Left ventricle myocardium inferior (tissue), 1 donor: Measurements from ENCODE around the gene TFDP1. TPM values are rescaled to one million over a fixed set of nuclear protein-coding genes. Genes with fewer than 3 reads are reported as not detected.

Experiments used
- DNase-seq: peaks from one replicate; pipeline ENCODE4 v3.0.0-alpha.2; 2020
- H3K27ac ChIP-seq: fragments of 200-600 bp; replicated peaks from 2 replicates; pipeline ENCODE4 v1.8.0; 2021
- H3K27me3 ChIP-seq: fragments of 200-600 bp; 2 replicates; pipeline ENCODE4 v1.8.0; 2021; ENCODE audit warnings: low read depth
- H3K36me3 ChIP-seq: fragments of 200-600 bp; 2 replicates; pipeline ENCODE4 v1.8.0; 2021
- H3K4me1 ChIP-seq: fragments of 200-600 bp; 2 replicates; pipeline ENCODE4 v1.8.0; 2021
- H3K4me3 ChIP-seq: fragments of 200-600 bp; 2 replicates; pipeline ENCODE4 v1.8.0; 2021; ENCODE audit warnings: mild to moderate bottlenecking, moderate library complexity
- H3K9me3 ChIP-seq: fragments of 200-600 bp; replicated peaks from 2 replicates; pipeline ENCODE4 v1.8.0; 2021
- intact Hi-C: fragments of 100-400 bp; cut with micrococcal nuclease; formaldehyde crosslinking; loops from one replicate; pipeline ENCODE4 v1.11.0; 2022
- total RNA-seq: library from RNA; stranded (reverse); fragmentation: NEBNext Ultra II Directional; extraction: Animal tissue kit (Norgen Biotek cat#: 25700); gene quantifications from one replicate; pipeline ENCODE4 v1.2.1, GENCODE V29; 2021
- TF ChIP-seq, protein P1 (sequence below): fragments of 200-600 bp; IDR thresholded peaks from 2 replicates; pipeline ENCODE4 v1.8.0; 2021; ENCODE audit warnings: antibody characterized with exemption, mild to moderate bottlenecking, borderline replicate concordance
- donor health status: DM: no; HTN: yes; CAD: no; lungs with severe emphysema.

TFDP1 gene
- total RNA-seq, 1 donor from 2014 or later = 48.7 TPM

DNA sequence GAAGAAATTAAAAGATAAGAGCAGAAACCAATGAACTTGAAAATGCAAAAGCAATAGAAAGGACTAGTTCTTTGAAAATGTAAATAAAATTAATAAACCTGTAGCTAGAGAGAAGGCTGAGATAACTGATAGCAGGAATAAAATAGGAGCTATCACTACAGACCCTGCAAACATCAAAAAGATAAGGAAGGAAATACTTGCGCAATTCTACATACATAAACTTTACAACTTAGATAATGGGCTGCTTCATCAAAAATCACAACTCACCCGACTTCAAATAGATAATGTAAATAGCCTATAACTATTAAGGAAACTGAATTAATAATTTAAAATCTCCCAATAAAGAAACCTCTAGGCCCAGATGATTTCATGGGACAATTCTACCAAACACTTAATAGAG, 77.0 kb downstream of the TFDP1 start:
- peaks cover 25% of the 10 kb centered on the region for H3K9me3 ChIP-seq
- TF ChIP-seq, protein P1, sequence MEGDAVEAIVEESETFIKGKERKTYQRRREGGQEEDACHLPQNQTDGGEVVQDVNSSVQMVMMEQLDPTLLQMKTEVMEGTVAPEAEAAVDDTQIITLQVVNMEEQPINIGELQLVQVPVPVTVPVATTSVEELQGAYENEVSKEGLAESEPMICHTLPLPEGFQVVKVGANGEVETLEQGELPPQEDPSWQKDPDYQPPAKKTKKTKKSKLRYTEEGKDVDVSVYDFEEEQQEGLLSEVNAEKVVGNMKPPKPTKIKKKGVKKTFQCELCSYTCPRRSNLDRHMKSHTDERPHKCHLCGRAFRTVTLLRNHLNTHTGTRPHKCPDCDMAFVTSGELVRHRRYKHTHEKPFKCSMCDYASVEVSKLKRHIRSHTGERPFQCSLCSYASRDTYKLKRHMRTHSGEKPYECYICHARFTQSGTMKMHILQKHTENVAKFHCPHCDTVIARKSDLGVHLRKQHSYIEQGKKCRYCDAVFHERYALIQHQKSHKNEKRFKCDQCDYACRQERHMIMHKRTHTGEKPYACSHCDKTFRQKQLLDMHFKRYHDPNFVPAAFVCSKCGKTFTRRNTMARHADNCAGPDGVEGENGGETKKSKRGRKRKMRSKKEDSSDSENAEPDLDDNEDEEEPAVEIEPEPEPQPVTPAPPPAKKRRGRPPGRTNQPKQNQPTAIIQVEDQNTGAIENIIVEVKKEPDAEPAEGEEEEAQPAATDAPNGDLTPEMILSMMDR = no peak
- intact Hi-C loops = no loop called here

DNA sequence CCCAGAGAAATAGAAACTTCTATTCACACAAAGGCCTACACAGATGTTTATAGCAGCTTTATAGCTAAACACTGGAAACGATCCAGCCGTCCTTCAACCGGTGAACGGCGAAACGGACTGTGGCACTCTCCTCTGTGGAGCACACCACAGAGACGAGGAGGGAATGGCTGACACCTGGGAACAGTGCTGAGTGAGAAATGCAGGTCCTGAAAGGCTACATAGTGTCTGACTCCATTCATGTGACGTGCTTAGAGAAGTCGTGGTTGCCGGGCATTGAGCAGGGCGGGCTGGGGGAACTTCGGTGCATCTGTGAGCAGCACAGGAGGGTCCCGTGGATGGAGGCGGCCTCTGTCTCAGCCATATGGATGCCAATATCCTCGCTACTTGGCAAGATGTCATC, 79.4 kb downstream of the TFDP1 start:
- peaks cover under 1% of the 10 kb centered on the region for H3K27me3 ChIP-seq
- intact Hi-C loops = no loop called here

More for the DNA sequence above, 77.0 kb downstream of the TFDP1 start:
- no peak for DNase-seq
- Histone ChIP-seq H3K36me3 (no peaks in the 10 kb centered on the region), H3K27me3 (peaks cover 16% of the 10 kb centered on the region), H3K27ac (no peak overlapping the region), H3K4me3 (no peak overlapping the region), H3K4me1 (no peaks in the 10 kb centered on the region)

DNA sequence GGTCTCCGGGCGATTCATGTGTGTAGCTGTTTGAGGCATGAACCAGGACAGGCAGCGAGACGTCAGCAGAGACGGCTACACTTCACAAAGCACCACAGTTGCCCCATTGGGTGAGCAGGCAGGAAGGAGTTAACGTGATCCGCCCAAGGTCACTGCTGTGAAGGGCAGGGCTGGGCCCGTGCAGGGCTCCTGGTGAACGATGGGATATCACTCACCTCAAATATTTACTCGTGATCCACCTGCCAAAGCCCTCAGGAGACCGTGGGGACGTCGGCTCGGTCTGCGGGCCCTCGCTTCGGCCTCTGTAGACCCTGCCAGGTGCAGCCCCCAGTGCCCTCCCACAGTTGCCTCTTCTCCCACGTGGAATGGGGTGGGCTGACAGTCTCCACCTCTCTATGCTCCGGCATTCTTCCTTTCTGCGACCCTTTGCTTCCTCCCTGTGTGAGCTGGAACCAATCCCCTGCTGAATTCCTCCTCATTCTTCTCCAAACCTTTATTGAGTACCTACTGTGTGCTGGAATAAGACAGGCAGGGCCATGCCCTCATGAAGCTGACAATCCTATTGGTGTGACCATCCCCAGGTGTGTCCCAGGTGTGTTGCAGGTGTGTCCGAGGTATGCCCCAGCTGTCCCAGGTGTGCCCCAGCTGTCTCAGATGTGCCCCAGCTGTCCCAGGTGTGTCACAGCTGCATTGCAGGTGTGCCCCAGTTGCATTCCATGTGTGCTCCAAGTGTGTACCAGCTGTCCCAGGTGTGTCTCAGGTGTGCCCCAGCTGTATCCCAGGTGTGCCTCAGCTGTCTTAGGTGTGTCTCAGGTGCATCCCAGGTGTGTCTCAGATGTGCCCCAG, 80.4 kb downstream of the TFDP1 start:
- intact Hi-C loops = no loop called here
- Histone ChIP-seq H3K4me3 (no peak overlapping the region), H3K4me1 (no peaks in the 10 kb centered on the region), H3K27me3 (peaks cover 4% of the 10 kb centered on the region), H3K27ac (no peak overlapping the region), H3K36me3 (no peaks in the 10 kb centered on the region), H3K9me3 (peaks cover 25% of the 10 kb centered on the region)
- TF ChIP-seq, protein P1 = no peak
- DNase-seq = peak; percentile 3

More for the DNA sequence above, 79.4 kb downstream of the TFDP1 start:
- no peak overlapping the region for H3K27ac ChIP-seq
- H3K9me3 ChIP-seq = peaks cover 25% of the 10 kb centered on the region
- no peak for DNase-seq
- TF ChIP-seq, protein P1 = no peak
- H3K36me3 ChIP-seq = no peaks in the 10 kb centered on the region
- no peaks in the 10 kb centered on the region for H3K4me1 ChIP-seq
- H3K4me3 ChIP-seq = no peak overlapping the region

DNA sequence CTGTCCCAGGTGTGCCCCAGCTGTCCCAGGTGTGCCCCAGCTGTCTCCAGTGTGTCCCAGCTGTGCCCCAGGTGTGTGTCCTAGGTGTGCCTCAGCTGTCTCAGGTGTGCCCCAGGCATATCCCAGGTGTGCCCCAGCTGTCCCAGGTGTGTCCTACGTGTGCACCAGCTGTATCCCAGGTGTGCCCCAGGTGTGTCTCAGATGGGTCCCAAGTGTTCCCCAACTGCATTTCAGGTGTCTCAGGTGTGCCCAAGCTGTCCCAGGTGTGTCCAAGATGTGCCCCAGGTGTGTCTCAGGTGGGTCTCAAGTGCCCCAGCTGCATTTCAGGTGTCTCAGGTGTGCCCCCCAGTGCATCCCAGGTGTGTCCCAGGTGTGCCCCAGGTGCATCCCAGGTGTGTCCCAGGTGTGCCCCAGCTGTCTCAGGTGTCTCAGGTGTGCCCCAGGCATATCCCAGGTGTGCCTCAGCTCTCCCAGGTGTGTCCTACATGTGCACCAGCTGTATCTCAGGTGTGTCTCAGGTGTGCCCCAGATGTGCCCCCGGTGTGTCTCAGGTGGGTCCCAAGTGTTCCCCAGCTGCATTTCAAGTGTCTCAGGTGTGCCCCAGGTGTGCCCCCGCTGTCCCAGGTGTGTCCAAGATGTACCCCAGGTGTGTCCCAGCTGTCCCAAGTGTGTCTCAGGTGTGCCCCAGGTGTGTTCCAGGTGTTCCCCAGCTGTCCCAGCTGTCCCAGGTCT, 81.2 kb downstream of the TFDP1 start:
- Histone ChIP-seq H3K36me3 (no peaks in the 10 kb centered on the region), H3K4me1 (no peaks in the 10 kb centered on the region), H3K9me3 (peaks cover 18% of the 10 kb centered on the region), H3K27ac (no peak overlapping the region), H3K27me3 (peaks cover 5% of the 10 kb centered on the region), H3K4me3 (no peak overlapping the region)
- TF ChIP-seq, protein P1 = no peak
- intact Hi-C loops = no loop called here
- DNase-seq = peak; percentile 3

DNA sequence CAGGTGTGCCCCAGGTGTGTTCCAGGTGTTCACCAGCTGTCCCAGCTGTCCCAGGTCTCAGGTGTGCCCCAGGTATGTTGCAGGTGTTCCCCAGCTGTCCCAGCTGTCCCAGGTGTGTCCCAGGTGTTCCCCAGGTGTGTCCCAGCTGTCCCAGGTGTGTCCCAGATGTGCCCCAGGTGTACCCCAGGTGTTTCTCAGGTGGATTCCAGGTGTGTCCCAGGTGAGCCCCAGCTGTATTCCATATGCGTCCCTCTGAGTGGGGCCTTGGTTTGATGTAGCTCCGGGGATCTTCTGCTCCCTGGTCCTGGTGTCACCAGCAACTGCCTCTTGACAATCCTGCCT, 81.7 kb downstream of the TFDP1 start:
- TF ChIP-seq, protein P1 = no peak
- H3K27ac ChIP-seq = no peak overlapping the region
- no peaks in the 10 kb centered on the region for H3K4me1 ChIP-seq
- H3K27me3 ChIP-seq = peaks cover 9% of the 10 kb centered on the region
- H3K4me3 ChIP-seq = no peak overlapping the region
- peaks cover 13% of the 10 kb centered on the region for H3K9me3 ChIP-seq
- intact Hi-C loops = no loop called here
- H3K36me3 ChIP-seq = no peaks in the 10 kb centered on the region
- peak; percentile 7 for DNase-seq
